GM23338 (cell line): ENCODE data around the gene TRIP4. TPM values are rescaled to one million over a fixed set of nuclear protein-coding genes. Genes with fewer than 3 reads are reported as not detected.

Experiments used
- ATAC-seq: fragments of 200-7000 bp; cut with Tn5 transposase; 3 replicates; pipeline ENCODE4 v1.9.1; 2020
- DNase-seq: peaks from one replicate; pipeline ENCODE4 v3.0.0-alpha.2; 2015; ENCODE audit warnings: low spot score
- H2AFZ ChIP-seq: fragments of 200-600 bp; sonication (generic); 2 replicates; pipeline ENCODE4 v1.8.0; 2016; ENCODE audit warnings: antibody characterized with exemption, mild to moderate bottlenecking, moderate library complexity
- H3F3A ChIP-seq: fragments of 200-600 bp; sonication (generic); replicated peaks from 2 replicates; pipeline ENCODE4 v1.8.0; 2017; ENCODE audit warnings: antibody characterized with exemption, mixed run types, low read depth
- H3K27ac ChIP-seq: fragments of 200-600 bp; sonication (generic); 2 replicates; pipeline ENCODE4 v1.6.1; 2016; ENCODE audit warnings: low read depth
- H3K27me3 ChIP-seq: fragments of 200-600 bp; sonication (generic); 2 replicates; pipeline ENCODE4 v1.8.0; 2016; ENCODE audit warnings: mild to moderate bottlenecking, mixed run types, moderate library complexity; ENCODE audit not compliant: insufficient read depth
- H3K36me3 ChIP-seq: fragments of 200-600 bp; sonication (generic); 2 replicates; pipeline ENCODE4 v1.8.0; 2016; ENCODE audit warnings: mild to moderate bottlenecking; ENCODE audit not compliant: insufficient read depth
- H3K4me1 ChIP-seq: fragments of 200-600 bp; sonication (generic); 2 replicates; pipeline ENCODE4 v1.8.0; 2016; ENCODE audit warnings: mild to moderate bottlenecking, moderate library complexity; ENCODE audit not compliant: insufficient read depth
- H3K4me2 ChIP-seq: fragments of 200-600 bp; sonication (generic); 2 replicates; pipeline ENCODE4 v1.7.1; 2017; ENCODE audit warnings: mixed run types
- H3K4me3 ChIP-seq: fragments of 200-600 bp; sonication (generic); 2 replicates; pipeline ENCODE4 v1.6.1; 2016; ENCODE audit warnings: mixed run types
- H3K79me2 ChIP-seq: fragments of 200-600 bp; sonication (generic); replicated peaks from 2 replicates; pipeline ENCODE4 v1.8.0; 2017; ENCODE audit warnings: mild to moderate bottlenecking; ENCODE audit not compliant: insufficient read depth
- H3K9me2 ChIP-seq: fragments of 200-600 bp; sonication (generic); 2 replicates; pipeline ENCODE4 v1.8.0; 2017; ENCODE audit not compliant: insufficient read depth
- H4K20me1 ChIP-seq: fragments of 200-600 bp; sonication (generic); replicated peaks from 2 replicates; pipeline ENCODE4 v1.8.0; 2017; ENCODE audit warnings: mild to moderate bottlenecking; ENCODE audit not compliant: insufficient read depth
- H3K27ac Mint-ChIP-seq: 2 replicates; pipeline ENCODE4 v1.8.0; 2020; ENCODE audit warnings: inconsistent platforms, mild to moderate bottlenecking, moderate library complexity, mixed read lengths
- H3K27me3 Mint-ChIP-seq: 3 replicates; pipeline ENCODE4 v1.8.0; 2022; ENCODE audit warnings: low read depth, mild to moderate bottlenecking, moderate library complexity, mixed read lengths, inconsistent platforms; ENCODE audit not compliant: insufficient read depth, poor library complexity
- H3K36me3 Mint-ChIP-seq: 3 replicates; pipeline ENCODE4 v1.8.0; 2021; ENCODE audit warnings: low read depth, mild to moderate bottlenecking, inconsistent platforms, moderate library complexity, mixed read lengths
- H3K4me1 Mint-ChIP-seq: 3 replicates; pipeline ENCODE4 v1.8.0; 2020; ENCODE audit warnings: mild to moderate bottlenecking, inconsistent platforms, mixed read lengths
- H3K4me3 Mint-ChIP-seq: 3 replicates; pipeline ENCODE4 v1.8.0; 2021; ENCODE audit warnings: moderate library complexity, mild to moderate bottlenecking, inconsistent platforms, mixed read lengths
- H3K9me3 Mint-ChIP-seq: 3 replicates; pipeline ENCODE4 v1.8.0; 2020; ENCODE audit warnings: moderate library complexity, mild to moderate bottlenecking, inconsistent platforms, mixed read lengths
- CREB1 ChIP-seq: fragments of 250-450 bp; sonication (Bioruptor Pico); IDR thresholded peaks from 2 replicates; pipeline ENCODE4 v1.5.0; 2020; ENCODE audit warnings: low read depth, mild to moderate bottlenecking, moderate library complexity
- EZH2 ChIP-seq: fragments of 200-600 bp; sonication (generic); IDR thresholded peaks from one replicate; pipeline ENCODE4 v1.8.0; 2017; ENCODE audit warnings: antibody characterized with exemption, mild to moderate bottlenecking, low read depth; ENCODE audit not compliant: unreplicated experiment
- NANOG ChIP-seq: IDR thresholded peaks from 2 replicates; pipeline ENCODE4 v1.6.1; 2016; ENCODE audit warnings: antibody characterized with exemption, borderline replicate concordance
- REST ChIP-seq: IDR thresholded peaks from one replicate; pipeline ENCODE4 v1.6.1; 2018; ENCODE audit warnings: antibody characterized with exemption; ENCODE audit not compliant: unreplicated experiment
- STAT1 ChIP-seq: IDR thresholded peaks from one replicate; pipeline ENCODE4 v1.6.1; 2016; ENCODE audit warnings: antibody characterized with exemption; ENCODE audit not compliant: unreplicated experiment
- ZNF114 ChIP-seq: fragments of 250-450 bp; sonication (Bioruptor Pico); IDR thresholded peaks from 2 replicates; pipeline ENCODE4 v1.5.0; 2020; ENCODE audit warnings: mild to moderate bottlenecking, moderate library complexity
- polyA plus RNA-seq: library from polyadenylated mRNA; unstranded; fragments of >200 nt; fragmentation: Nextera tagmentation; extraction: Ambion mirVana; gene quantifications from 2 replicates; pipeline ENCODE4 v1.2.1, GENCODE V29; 2016
- total RNA-seq: library from RNA; depleted of rRNA; stranded (reverse); fragments of >200 nt; shearing (Covaris generic); gene quantifications from 2 replicates; pipeline ENCODE4 v1.2.3, GENCODE V29; 2014
- TF ChIP-seq, protein P1 (sequence below), 2 experiments: fragments of 200-600 bp in 1 of 2; sonication (generic) in 1 of 2; conservative IDR thresholded peaks; 2 replicates each; pipeline versions ENCODE4 v1.5.1 to v1.6.1; 2016 to 2017; ENCODE audit warnings: antibody characterized with exemption in 2 of 2, low read depth in 2 of 2, mild to moderate bottlenecking in 2 of 2, moderate library complexity in 1 of 2
- TF ChIP-seq, protein P2 (sequence below): IDR thresholded peaks from 2 replicates; pipeline ENCODE4 v1.6.1; 2016; ENCODE audit warnings: antibody characterized with exemption

Gene TRIP4
- total and polyA plus RNA-seq, 2 experiments from 2014 or later: 10.3 to 16.0 TPM

DNA sequence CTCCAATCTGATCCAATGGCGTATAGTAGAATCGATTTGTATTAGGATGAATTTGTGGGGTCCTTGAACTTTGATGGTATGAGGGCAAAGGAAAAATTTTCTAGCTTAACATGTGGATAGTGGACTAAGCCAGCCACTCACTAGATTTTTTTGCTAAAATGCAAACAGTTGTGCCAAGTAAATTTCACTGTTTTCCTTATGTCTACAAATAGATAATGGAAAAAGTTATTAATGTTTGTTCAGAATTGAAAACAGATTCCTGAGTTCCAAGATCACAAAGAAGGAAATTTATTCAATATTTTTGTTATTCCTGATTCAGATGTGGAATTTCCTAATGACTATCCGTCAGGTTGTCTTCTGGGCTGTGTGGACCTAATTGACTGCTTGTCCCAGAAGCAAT is 37.6 kb downstream of the TRIP4 start (continued):
- TF ChIP-seq, protein P1, sequence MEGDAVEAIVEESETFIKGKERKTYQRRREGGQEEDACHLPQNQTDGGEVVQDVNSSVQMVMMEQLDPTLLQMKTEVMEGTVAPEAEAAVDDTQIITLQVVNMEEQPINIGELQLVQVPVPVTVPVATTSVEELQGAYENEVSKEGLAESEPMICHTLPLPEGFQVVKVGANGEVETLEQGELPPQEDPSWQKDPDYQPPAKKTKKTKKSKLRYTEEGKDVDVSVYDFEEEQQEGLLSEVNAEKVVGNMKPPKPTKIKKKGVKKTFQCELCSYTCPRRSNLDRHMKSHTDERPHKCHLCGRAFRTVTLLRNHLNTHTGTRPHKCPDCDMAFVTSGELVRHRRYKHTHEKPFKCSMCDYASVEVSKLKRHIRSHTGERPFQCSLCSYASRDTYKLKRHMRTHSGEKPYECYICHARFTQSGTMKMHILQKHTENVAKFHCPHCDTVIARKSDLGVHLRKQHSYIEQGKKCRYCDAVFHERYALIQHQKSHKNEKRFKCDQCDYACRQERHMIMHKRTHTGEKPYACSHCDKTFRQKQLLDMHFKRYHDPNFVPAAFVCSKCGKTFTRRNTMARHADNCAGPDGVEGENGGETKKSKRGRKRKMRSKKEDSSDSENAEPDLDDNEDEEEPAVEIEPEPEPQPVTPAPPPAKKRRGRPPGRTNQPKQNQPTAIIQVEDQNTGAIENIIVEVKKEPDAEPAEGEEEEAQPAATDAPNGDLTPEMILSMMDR (conservative IDR thresholded peaks at IDR 0.05; ENCODE audit: low read depth in 2 of 2): no peak
- TF ChIP-seq NANOG (no peak), STAT1 (no peak), EZH2 (no peak), CREB1 (CRISPR knock-in tag) (no peak)
- TF ChIP-seq, protein P2, sequence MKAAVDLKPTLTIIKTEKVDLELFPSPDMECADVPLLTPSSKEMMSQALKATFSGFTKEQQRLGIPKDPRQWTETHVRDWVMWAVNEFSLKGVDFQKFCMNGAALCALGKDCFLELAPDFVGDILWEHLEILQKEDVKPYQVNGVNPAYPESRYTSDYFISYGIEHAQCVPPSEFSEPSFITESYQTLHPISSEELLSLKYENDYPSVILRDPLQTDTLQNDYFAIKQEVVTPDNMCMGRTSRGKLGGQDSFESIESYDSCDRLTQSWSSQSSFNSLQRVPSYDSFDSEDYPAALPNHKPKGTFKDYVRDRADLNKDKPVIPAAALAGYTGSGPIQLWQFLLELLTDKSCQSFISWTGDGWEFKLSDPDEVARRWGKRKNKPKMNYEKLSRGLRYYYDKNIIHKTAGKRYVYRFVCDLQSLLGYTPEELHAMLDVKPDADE: no peak

DNA sequence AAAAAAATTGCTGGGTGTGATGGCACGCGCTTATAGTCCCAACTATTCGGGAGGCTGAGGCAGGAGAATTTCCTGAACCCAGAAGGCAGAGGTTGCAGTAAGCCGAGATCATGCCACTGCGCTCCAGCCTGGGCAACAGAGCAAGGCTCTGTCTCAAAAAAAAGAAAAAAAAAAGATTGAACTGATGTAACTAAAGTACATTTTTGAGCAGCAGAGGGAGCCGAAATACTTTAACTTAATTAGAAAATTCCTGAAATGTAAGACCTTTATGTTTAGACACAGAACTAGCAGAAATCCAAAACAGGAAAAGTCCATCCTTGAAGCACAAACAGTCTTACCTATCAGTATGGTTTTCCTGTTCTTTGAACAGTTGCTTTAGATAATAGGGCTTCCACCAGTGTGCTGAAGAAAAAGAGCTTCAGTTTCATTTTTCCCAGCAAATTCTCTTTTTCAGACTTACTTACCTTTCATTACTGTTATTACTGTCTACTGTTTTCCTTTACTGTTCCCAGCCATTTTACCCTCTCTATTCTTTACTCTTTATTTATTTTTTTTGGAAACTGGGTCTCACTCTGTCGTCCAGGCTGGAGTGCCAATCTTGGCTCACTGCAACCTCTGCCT is 39.3 kb downstream of the TRIP4 start:
- H4K20me1 ChIP-seq: no peaks in the 10 kb centered on the region; the same call in 1 of the 2 replicates
- peaks cover 15% of the 10 kb centered on the region for H3K4me1 Mint-ChIP-seq
- ATAC-seq (no peak), DNase-seq (peak; percentile 43)
- H3F3A ChIP-seq: no peaks in the 10 kb centered on the region
- no peak overlapping the region for H3K4me3 ChIP-seq
- peaks cover 5% of the 10 kb centered on the region for H3K27me3 Mint-ChIP-seq
- H3K9me3 Mint-ChIP-seq: no peaks in the 10 kb centered on the region
- H3K27ac ChIP-seq: no peak overlapping the region
- H3K4me2 ChIP-seq: no peak overlapping the region
- H3K9me2 ChIP-seq: no peaks in the 10 kb centered on the region
- peaks cover 14% of the 10 kb centered on the region for H3K4me1 ChIP-seq
- H3K36me3 ChIP-seq: no peaks in the 10 kb centered on the region
- no peak overlapping the region for H3K4me3 Mint-ChIP-seq
- no peaks in the 10 kb centered on the region for H3K79me2 ChIP-seq
- H3K27ac Mint-ChIP-seq: no peak overlapping the region
- no peak overlapping the region for H2AFZ ChIP-seq
- peaks cover 13% of the 10 kb centered on the region; the same call in 1 of the 2 replicates for H3K27me3 ChIP-seq
- TF ChIP-seq CREB1 (CRISPR knock-in tag) (no peak), REST (no peak), ZNF114 (CRISPR knock-in tag) (no peak)
- TF ChIP-seq, protein P1 (conservative IDR thresholded peaks at IDR 0.05; ENCODE audit: low read depth in 2 of 2): peak; percentile 45 to 53
- peaks cover 15% of the 10 kb centered on the region; the same call in 2 of the 3 replicates for H3K36me3 Mint-ChIP-seq
